ENCODE results near the gene FLYWCH2.
"Not testable (repeated sequence)": the region's sequence is repeated elsewhere in the genome, so short reads cannot be mapped to it uniquely, and the experiment has no call there.

The FLYWCH2 gene

DNA sequence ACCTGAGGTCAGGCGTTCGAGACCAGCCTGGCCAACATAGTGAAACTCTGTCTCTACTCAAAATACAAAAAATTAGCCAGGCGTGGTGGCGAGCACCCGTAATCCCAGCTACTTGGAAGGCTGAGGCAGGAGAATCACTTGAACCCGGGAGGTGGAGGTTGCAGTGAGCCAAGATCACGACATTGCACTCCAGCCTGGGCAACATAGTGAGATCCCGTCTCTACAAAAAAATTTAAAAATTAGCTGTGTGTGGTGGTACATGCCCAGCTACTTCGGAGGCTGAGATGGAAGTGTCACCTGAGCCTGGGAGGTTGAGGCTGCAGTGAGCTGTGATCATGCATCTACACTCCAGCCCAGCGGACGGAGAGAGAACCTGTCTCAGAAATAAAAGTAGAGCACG, 60.7 kb downstream of the FLYWCH2 start:
- not testable (repeated sequence) for H3K4me3 Mint-ChIP-seq; H3K27ac Mint-ChIP-seq; H3K9me3 Mint-ChIP-seq; H3K4me1 Mint-ChIP-seq (ENCODE audit: low read depth); H3K27me3 Mint-ChIP-seq (ENCODE audit: low read depth); DNase-seq (ENCODE audit: low spot score)
- H3K36me3 Mint-ChIP-seq (ENCODE audit: low read depth): peaks cover 20% of the 10 kb centered on the region

DNA sequence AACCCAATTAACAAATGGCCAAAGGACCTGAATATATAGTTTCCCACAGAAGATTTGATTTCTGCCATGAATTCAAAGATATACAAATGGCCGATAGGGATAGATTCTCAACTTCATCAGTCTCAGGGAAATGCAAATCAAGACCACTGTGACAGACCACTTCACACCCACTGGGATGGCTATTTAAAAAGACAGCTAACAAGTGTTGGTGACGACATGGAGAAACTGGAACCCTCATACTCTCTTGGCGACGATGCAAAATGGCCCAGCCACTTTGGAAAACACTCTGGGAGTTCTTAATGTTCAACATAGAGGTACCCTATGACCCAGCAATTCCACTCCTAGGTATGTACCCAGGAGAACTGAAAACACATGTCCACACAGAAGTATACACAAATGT, 63.6 kb downstream of the FLYWCH2 start:
- no peaks in the 10 kb centered on the region for H3K27me3 Mint-ChIP-seq (ENCODE audit: low read depth)
- H3K9me3 Mint-ChIP-seq: no peaks in the 10 kb centered on the region
- peaks cover 14% of the 10 kb centered on the region for H3K36me3 Mint-ChIP-seq (ENCODE audit: low read depth)
- no peak for DNase-seq (ENCODE audit: low spot score)
- no peak overlapping the region for H3K4me3 Mint-ChIP-seq
- H3K4me1 Mint-ChIP-seq (ENCODE audit: low read depth): no peaks in the 10 kb centered on the region
- no peak overlapping the region for H3K27ac Mint-ChIP-seq

Measured in T-helper 2 cell treated with Interferon-gamma antibody and Interleukin-4, amounts not matched to agents 5 μg/mL and 100 μg/mL, for 36 hours (primary cell).